Osteoblast (primary cell): ENCODE results near the gene ZNF680. TPM values are rescaled to one million over a fixed set of nuclear protein-coding genes. Genes with fewer than 3 reads are reported as not detected.

Experiments
- DNase-seq: peaks from one replicate; pipeline ENCODE4 v3.0.0; 2011; ENCODE audit warnings: low spot score, mixed read lengths; ENCODE audit not compliant: insufficient read length; ENCODE audit errors: missing footprints
- H2AFZ ChIP-seq: 2 replicates; pipeline ENCODE4 v1.6.0; 2011; ENCODE audit warnings: mild to moderate bottlenecking, low read length
- H3K27ac ChIP-seq: 2 replicates; pipeline ENCODE4 v1.5.1; 2011; ENCODE audit warnings: mild to moderate bottlenecking, low read depth, low read length, moderate library complexity
- H3K27me3 ChIP-seq: 2 replicates; pipeline ENCODE4 v1.6.0; 2012; ENCODE audit warnings: mild to moderate bottlenecking, control low read depth, inconsistent platforms, low read length, moderate library complexity; ENCODE audit not compliant: insufficient read depth
- H3K36me3 ChIP-seq: 2 replicates; pipeline ENCODE4 v1.5.1; 2011; ENCODE audit warnings: mild to moderate bottlenecking, low read length, control low read depth, moderate library complexity; ENCODE audit not compliant: insufficient read depth
- H3K4me1 ChIP-seq: 2 replicates; pipeline ENCODE4 v1.5.1; 2011; ENCODE audit warnings: mild to moderate bottlenecking, low read length, control low read depth, moderate library complexity; ENCODE audit not compliant: insufficient read depth
- H3K4me2 ChIP-seq: 2 replicates; pipeline ENCODE4 v1.6.0; 2011; ENCODE audit warnings: mild to moderate bottlenecking, low read length; ENCODE audit not compliant: insufficient read depth
- H3K4me3 ChIP-seq: fragments of 200-600 bp; sonication (generic); 3 replicates; pipeline ENCODE4 v1.5.1; 2012; ENCODE audit warnings: mild to moderate bottlenecking, low read length, inconsistent platforms; ENCODE audit not compliant: insufficient read depth
- H3K79me2 ChIP-seq: 2 replicates; pipeline ENCODE4 v1.6.0; 2012; ENCODE audit warnings: mild to moderate bottlenecking, low read length, control low read depth, inconsistent platforms; ENCODE audit not compliant: insufficient read depth
- H3K9me3 ChIP-seq: 2 replicates; pipeline ENCODE4 v1.5.1; 2011; ENCODE audit warnings: low read depth, low read length, control low read depth
- H4K20me1 ChIP-seq: 2 replicates; pipeline ENCODE4 v1.6.0; 2012; ENCODE audit warnings: mild to moderate bottlenecking, low read length, control low read depth; ENCODE audit not compliant: insufficient read depth
- total RNA-seq: library from RNA; depleted of rRNA; stranded (reverse); fragments of >200 nt; gene quantifications from 2 replicates; pipeline ENCODE4 v1.2.3, GENCODE V29; 2012
- TF ChIP-seq, protein P1 (sequence below): IDR thresholded peaks from 2 replicates; pipeline ENCODE4 v1.5.1; 2011; ENCODE audit warnings: mild to moderate bottlenecking, low read depth, low read length, moderate library complexity; ENCODE audit errors: extremely low read depth

The ZNF680 gene
- total RNA-seq, 1 donor = 12.7 TPM

DNA sequence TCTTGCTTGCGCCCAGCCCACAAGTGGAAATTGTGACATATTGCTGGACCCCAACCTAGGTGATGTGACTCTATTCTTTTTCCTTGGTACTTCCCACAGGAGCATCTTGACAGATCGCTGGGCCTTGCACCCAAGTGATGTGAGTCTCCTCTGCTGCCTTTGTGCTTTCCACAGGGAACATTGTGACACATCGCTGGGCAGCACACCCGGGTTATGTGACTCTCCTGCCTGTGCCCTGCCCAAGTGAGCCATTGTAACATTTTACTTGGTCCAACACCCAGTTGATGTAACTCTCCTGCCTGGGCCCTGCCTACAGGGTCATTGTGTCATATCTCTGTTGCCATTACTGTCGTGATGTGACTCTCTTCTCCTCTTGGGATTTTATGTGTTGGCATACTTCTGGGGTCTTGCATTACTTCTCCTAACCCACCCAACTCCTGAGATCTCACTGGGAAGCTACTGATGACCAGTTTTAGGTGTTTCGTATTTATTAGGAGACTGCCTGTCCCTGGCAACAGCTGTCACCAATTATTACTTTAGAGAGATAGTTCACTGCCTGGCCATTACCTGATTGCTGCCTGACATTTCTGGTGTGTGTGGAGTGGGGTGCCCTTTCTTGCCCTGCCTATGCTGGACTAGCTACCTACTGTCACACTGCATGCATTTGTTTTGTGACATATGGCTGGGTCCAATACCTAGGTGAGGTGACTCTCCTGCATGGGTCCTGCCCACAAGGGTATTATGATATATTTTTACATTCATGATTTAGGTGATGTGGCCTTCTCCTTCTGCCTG is 45.4 kb upstream of the ZNF680 start:
- no peak overlapping the region for H2AFZ ChIP-seq
- H3K4me3 ChIP-seq = no peak overlapping the region
- no peaks in the 10 kb centered on the region for H3K79me2 ChIP-seq
- no peak overlapping the region for H3K27ac ChIP-seq
- H3K36me3 ChIP-seq = no peaks in the 10 kb centered on the region
- DNase-seq = no peak
- no peaks in the 10 kb centered on the region for H3K4me1 ChIP-seq
- no peaks in the 10 kb centered on the region for H3K27me3 ChIP-seq
- TF ChIP-seq, protein P1, sequence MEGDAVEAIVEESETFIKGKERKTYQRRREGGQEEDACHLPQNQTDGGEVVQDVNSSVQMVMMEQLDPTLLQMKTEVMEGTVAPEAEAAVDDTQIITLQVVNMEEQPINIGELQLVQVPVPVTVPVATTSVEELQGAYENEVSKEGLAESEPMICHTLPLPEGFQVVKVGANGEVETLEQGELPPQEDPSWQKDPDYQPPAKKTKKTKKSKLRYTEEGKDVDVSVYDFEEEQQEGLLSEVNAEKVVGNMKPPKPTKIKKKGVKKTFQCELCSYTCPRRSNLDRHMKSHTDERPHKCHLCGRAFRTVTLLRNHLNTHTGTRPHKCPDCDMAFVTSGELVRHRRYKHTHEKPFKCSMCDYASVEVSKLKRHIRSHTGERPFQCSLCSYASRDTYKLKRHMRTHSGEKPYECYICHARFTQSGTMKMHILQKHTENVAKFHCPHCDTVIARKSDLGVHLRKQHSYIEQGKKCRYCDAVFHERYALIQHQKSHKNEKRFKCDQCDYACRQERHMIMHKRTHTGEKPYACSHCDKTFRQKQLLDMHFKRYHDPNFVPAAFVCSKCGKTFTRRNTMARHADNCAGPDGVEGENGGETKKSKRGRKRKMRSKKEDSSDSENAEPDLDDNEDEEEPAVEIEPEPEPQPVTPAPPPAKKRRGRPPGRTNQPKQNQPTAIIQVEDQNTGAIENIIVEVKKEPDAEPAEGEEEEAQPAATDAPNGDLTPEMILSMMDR = no peak
- H4K20me1 ChIP-seq = no peaks in the 10 kb centered on the region
- no peak overlapping the region for H3K4me2 ChIP-seq
- H3K9me3 ChIP-seq = no peaks in the 10 kb centered on the region

DNA sequence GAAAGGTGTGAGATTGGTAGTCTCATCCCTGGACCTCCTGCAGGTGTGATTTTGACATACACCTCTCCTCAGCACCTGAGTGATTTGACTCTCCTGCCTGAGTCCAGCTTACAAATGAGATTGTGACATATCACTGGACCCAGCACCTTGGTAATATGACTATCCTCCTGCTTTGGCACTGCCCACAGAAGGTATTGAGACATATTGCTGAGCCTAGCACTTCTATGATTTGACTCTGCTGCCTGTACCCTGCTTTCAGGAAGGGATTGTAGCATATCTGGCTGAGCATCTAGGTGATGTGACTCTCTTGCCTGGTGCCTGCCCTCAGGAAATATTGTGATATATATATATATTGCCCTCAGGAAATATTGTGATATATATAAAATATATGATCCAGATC is 43.5 kb upstream of the ZNF680 start:
- no peak overlapping the region for H3K4me2 ChIP-seq
- no peaks in the 10 kb centered on the region for H3K9me3 ChIP-seq
- no peaks in the 10 kb centered on the region for H3K4me1 ChIP-seq

DNA sequence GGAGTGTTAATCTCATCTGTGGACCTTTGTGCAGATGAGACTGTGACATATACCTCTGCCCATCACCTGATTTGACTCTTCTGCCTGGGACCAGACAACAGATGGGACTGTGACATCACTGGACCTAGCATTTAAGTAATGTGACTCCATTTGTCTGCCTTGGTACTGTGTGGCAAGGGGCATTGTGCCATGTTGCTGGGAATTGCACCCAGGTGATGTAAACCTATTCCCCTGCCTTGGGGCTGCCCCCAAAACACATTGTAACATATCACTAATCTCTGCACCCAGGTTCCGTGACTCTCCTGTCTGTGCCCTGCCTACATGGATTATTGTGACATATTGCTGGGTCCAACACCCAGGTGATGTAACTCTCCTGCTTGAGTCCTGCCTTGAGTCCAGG is 40.4 kb upstream of the ZNF680 start:
- H4K20me1 ChIP-seq = no peaks in the 10 kb centered on the region

More for the DNA sequence above, 43.5 kb upstream of the ZNF680 start:
- Histone ChIP-seq H3K27ac (no peak overlapping the region), H3K79me2 (no peaks in the 10 kb centered on the region), H3K27me3 (no peaks in the 10 kb centered on the region), H3K4me3 (no peak overlapping the region), H3K36me3 (no peaks in the 10 kb centered on the region), H2AFZ (no peak overlapping the region), H4K20me1 (no peaks in the 10 kb centered on the region)
- TF ChIP-seq, protein P1 = no peak
- no peak for DNase-seq

DNA sequence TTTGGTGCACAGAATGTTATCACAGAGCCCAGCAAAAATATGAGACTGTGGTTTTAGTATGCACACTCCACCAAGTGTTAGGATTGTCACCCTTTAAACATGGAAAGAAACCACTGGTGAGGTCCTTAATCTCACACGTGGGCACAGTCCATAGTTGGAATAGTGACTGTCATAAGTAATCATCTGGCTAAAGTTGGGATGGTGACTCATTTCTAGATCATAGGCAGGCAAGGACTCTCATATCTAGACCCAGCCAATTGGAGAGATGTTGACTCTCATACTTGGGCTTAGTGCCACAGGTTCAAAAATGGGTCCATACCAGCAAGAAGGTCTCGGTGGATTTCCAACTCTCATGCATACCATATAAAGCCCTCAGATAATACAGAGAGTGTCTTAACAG is 39.6 kb upstream of the ZNF680 start:
- Histone ChIP-seq H3K79me2 (no peaks in the 10 kb centered on the region), H3K9me3 (no peaks in the 10 kb centered on the region), H3K27me3 (no peaks in the 10 kb centered on the region), H3K4me1 (no peaks in the 10 kb centered on the region), H3K4me3 (no peak overlapping the region), H4K20me1 (no peaks in the 10 kb centered on the region), H3K36me3 (no peaks in the 10 kb centered on the region), H3K27ac (no peak overlapping the region), H3K4me2 (no peak overlapping the region), H2AFZ (no peak overlapping the region)
- TF ChIP-seq, protein P1 = no peak
- DNase-seq = no peak

More for the DNA sequence above, 40.4 kb upstream of the ZNF680 start:
- TF ChIP-seq, protein P1 = no peak
- no peak overlapping the region for H3K27ac ChIP-seq
- H3K36me3 ChIP-seq = no peaks in the 10 kb centered on the region
- no peak overlapping the region for H3K4me3 ChIP-seq
- H3K4me1 ChIP-seq = no peaks in the 10 kb centered on the region
- no peak overlapping the region for H2AFZ ChIP-seq
- H3K9me3 ChIP-seq = no peaks in the 10 kb centered on the region
- no peaks in the 10 kb centered on the region for H3K79me2 ChIP-seq
- DNase-seq = no peak
- H3K27me3 ChIP-seq = no peaks in the 10 kb centered on the region
- H3K4me2 ChIP-seq = no peak overlapping the region
